SU-DHL-6 (cell line): ENCODE results near the gene COL7A1.

ENCODE experiments used
- CTCF ChIP-seq: fragments of 200-600 bp; sonication (generic); IDR thresholded peaks from one replicate; pipeline ENCODE4 v1.5.1; 2017; ENCODE audit warnings: antibody characterized with exemption, mild to moderate bottlenecking, low read length, moderate library complexity; ENCODE audit not compliant: insufficient read depth, poor library complexity, severe bottlenecking
- EZH2phosphoT487 ChIP-seq: fragments of 200-600 bp; sonication (generic), shearing (Covaris generic); conservative IDR thresholded peaks from 2 replicates; pipeline ENCODE4 v1.6.1; 2018; ENCODE audit warnings: mild to moderate bottlenecking, antibody characterized with exemption, low read length, moderate library complexity, mixed read lengths

GRCh38 chr3:48609088-48610005, 14.2 kb upstream of the COL7A1 start, which contains the start of gene UQCRC1:
- TF ChIP-seq CTCF = no peak
- TF ChIP-seq EZH2phosphoT487 = no peak
